Stimulated activated CD4-positive, alpha-beta T cell treated with anti-CD3 and anti-CD28 coated beads, Interleukin-4, amount 100 ng/mL, for 4 hours (primary cell): ENCODE data around the gene IL13RA1.
"Not testable (repeated sequence)": the region's sequence is repeated elsewhere in the genome, so short reads cannot be mapped to it uniquely, and the experiment has no call there.

Experiments used
- DNase-seq, 2 experiments: peaks; one replicate each; pipeline ENCODE4 v3.0.0-alpha.2; 2020

Gene IL13RA1

GRCh38 chrX:118795528-118796280 is 68.3 kb downstream of the IL13RA1 start:
- DNase-seq: no peak

GRCh38 chrX:118802857-118803256 is 75.5 kb downstream of the IL13RA1 start:
- no peak for DNase-seq

GRCh38 chrX:118807151-118808017 is 80.0 kb downstream of the IL13RA1 start:
- DNase-seq: peak; percentile 7 to 14

- not testable (repeated sequence) for DNase-seq
Measured at GRCh38 chrX:118817257-118817656, 89.9 kb downstream of the IL13RA1 start.

GRCh38 chrX:118823263-118824172 is 96.1 kb downstream of the IL13RA1 start, which contains the start of gene ZCCHC12:
TSS of gene ZCCHC12 (plus strand) at chrX:118823824. CDS start at chrX:118825245, 1,421 bp downstream.
- DNase-seq: peak; percentile 20 to 46

- no peak for DNase-seq
Measured at GRCh38 chrX:118824173-118824730, 96.8 kb downstream of the IL13RA1 start.

GRCh38 chrX:118825227-118825626 is 97.8 kb downstream of the IL13RA1 start:
- DNase-seq: no peak

- DNase-seq: peak; percentile 41 to 58
Measured at GRCh38 chrX:118839334-118839958, 112.0 kb downstream of the IL13RA1 start.
